ENCODE measurements around the gene NLK. TPM values are rescaled to one million over a fixed set of nuclear protein-coding genes. Genes with fewer than 3 reads are reported as not detected.
"Not testable (repeated sequence)": the region's sequence is repeated elsewhere in the genome, so short reads cannot be mapped to it uniquely, and the experiment has no call there.

NLK gene
- total RNA-seq, 6 experiments from 2014 or later, result 8.8 to 10.6 (median 9.9) TPM

GRCh38 chr17:28204751-28205150, 162.3 kb downstream of the NLK start:
- no peak for TF ChIP-seq CTCF (IDR thresholded peaks at IDR 0.05)
- no peak for TF ChIP-seq POLR2A (IDR thresholded peaks at IDR 0.05)
- H3K9me3 ChIP-seq, result no peaks in the 10 kb centered on the region
- 60% methylated on average over 1 of the region's 1 CpG for WGBS (ENCODE audit: insufficient coverage, low coverage, low lambda C conversion rate, missing lambda C conversion rate)
- no peak overlapping the region for H3K27ac ChIP-seq
- intact Hi-C loops (cut with DNase I), result no loop called here
- H3K27me3 ChIP-seq, result no peaks in the 10 kb centered on the region
- no peaks in the 10 kb centered on the region for H3K36me3 ChIP-seq
- peaks cover 0 to 8% (median 0%) of the 10 kb centered on the region in 4 donors for H3K4me1 ChIP-seq
- no peak for ATAC-seq
- no peak for DNase-seq
- H3K4me3 ChIP-seq, result no peak overlapping the region

- H3K9me3 ChIP-seq, result no peaks in the 10 kb centered on the region
- no peaks in the 10 kb centered on the region for H3K27me3 ChIP-seq
- DNase-seq (no peak), ATAC-seq (no peak)
- TF ChIP-seq CTCF (IDR thresholded peaks at IDR 0.05) (no peak), POLR2A (IDR thresholded peaks at IDR 0.05) (no peak)
- H3K36me3 ChIP-seq, result no peaks in the 10 kb centered on the region
- intact Hi-C loops (cut with DNase I), result no loop called here
- H3K27ac ChIP-seq, result no peak overlapping the region
- H3K4me1 ChIP-seq, result no peaks in the 10 kb centered on the region
- H3K4me3 ChIP-seq, result no peak overlapping the region
Measured at GRCh38 chr17:28206292-28206691, 163.8 kb downstream of the NLK start.

- no peak overlapping the region for H3K4me3 ChIP-seq
- no peaks in the 10 kb centered on the region for H3K4me1 ChIP-seq
- H3K27me3 ChIP-seq, result no peaks in the 10 kb centered on the region
- no peaks in the 10 kb centered on the region for H3K36me3 ChIP-seq
- DNase-seq, result no peak
- ATAC-seq, result no peak
- H3K9me3 ChIP-seq, result no peaks in the 10 kb centered on the region
- no peak overlapping the region for H3K27ac ChIP-seq
- intact Hi-C loops (cut with DNase I), result no loop called here
- no CpG with 5 or more reads among the region's 7 CpGs for WGBS (ENCODE audit: insufficient coverage, low coverage, low lambda C conversion rate, missing lambda C conversion rate)
- TF ChIP-seq POLR2A (IDR thresholded peaks at IDR 0.05), result no peak
- no peak for TF ChIP-seq CTCF (IDR thresholded peaks at IDR 0.05)
Measured at GRCh38 chr17:28211811-28212210, 169.3 kb downstream of the NLK start.

- H3K27me3 ChIP-seq; H3K4me1 ChIP-seq; intact Hi-C loops (cut with DNase I); H3K4me3 ChIP-seq; H3K36me3 ChIP-seq; H3K27ac ChIP-seq; H3K9me3 ChIP-seq; ATAC-seq; DNase-seq: not testable (repeated sequence)
- 92% methylated on average over 2 of the region's 2 CpGs for WGBS (ENCODE audit: insufficient coverage, low coverage, low lambda C conversion rate, missing lambda C conversion rate)
Measured at GRCh38 chr17:28213578-28213977, 171.1 kb downstream of the NLK start.

DNA sequence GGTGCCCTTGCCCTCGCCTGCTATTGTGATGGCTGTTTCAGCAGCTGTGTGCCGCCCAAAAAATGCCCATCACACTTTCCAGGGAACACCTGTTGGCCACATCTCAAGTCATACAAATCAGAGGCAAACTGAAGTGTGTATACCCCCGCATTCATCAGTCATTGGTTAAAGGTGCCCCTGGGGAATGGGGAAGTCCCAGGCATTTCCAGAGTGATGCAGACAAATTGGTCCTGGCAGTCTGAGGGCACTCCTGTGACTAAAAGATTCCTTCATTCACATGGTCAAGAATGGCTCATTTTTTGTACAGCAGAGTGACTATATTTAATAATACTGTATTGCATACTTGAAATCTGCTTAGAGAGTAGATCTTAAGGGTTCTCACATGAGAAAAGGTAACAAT, 173.6 kb downstream of the NLK start:
- TF ChIP-seq CTCF (IDR thresholded peaks at IDR 0.05), result no peak
- TF ChIP-seq POLR2A (IDR thresholded peaks at IDR 0.05), result no peak
- no peaks in the 10 kb centered on the region for H3K4me1 ChIP-seq
- no peaks in the 10 kb centered on the region for H3K9me3 ChIP-seq
- H3K27me3 ChIP-seq, result no peaks in the 10 kb centered on the region
- ATAC-seq, result no peak
- H3K4me3 ChIP-seq, result no peak overlapping the region
- 80% methylated on average over 2 of the region's 3 CpGs for WGBS (ENCODE audit: insufficient coverage, low coverage, low lambda C conversion rate, missing lambda C conversion rate)
- no peaks in the 10 kb centered on the region for H3K36me3 ChIP-seq
- no peak overlapping the region for H3K27ac ChIP-seq
- no peak for DNase-seq
- intact Hi-C loops (cut with DNase I), result no loop called here
